H1 (cell line): ENCODE data around the gene DPYSL4. TPM values are rescaled to one million over a fixed set of nuclear protein-coding genes. Genes with fewer than 3 reads are reported as not detected.

Source experiments
- CTCF ChIA-PET: fragments of 300-600 bp; sonication (Branson Sonifier 250); formaldehyde crosslinking; loops from one replicate; lab custom pipeline; 2021; ENCODE audit not compliant: partially characterized antibody; lab: Charles Lee
- POLR2A ChIA-PET: fragments of 300-600 bp; sonication (Branson Sonifier 250); formaldehyde crosslinking; loops from one replicate; lab custom pipeline; 2021; ENCODE audit warnings: inconsistent platforms; ENCODE audit not compliant: partially characterized antibody; lab: Charles Lee
- DNase-seq, 2 experiments: peaks; one replicate each; pipeline versions ENCODE4 v3.0.0 to v3.0.0-alpha.2; 2010 to 2022; ENCODE audit warnings: low spot score in 2 of 2, low read depth in 1 of 2, mixed read lengths in 1 of 2
- FAIRE-seq: peaks from 2 replicates; lab custom pipeline; 2011; peaks lifted over from hg19 to GRCh38; lab: Jason Lieb, UNC
- H2AFZ ChIP-seq: 2 replicates; pipeline ENCODE4 v1.8.1; 2012; ENCODE audit warnings: low read length, inconsistent platforms
- H2AK5ac ChIP-seq: 2 replicates; pipeline ENCODE4 v1.6.1; 2013; ENCODE audit warnings: low read depth, low read length
- H2BK120ac ChIP-seq: replicated peaks from 2 replicates; pipeline ENCODE3; 2013; ENCODE audit warnings: low read depth, low read length, inconsistent platforms
- H2BK12ac ChIP-seq: 2 replicates; pipeline ENCODE4 v1.6.1; 2013; ENCODE audit warnings: low read depth, low read length
- H2BK15ac ChIP-seq: 2 replicates; pipeline ENCODE4 v1.6.1; 2013; ENCODE audit warnings: low read length
- H2BK20ac ChIP-seq: 2 replicates; pipeline ENCODE4 v1.6.1; 2013; ENCODE audit warnings: low read length
- H2BK5ac ChIP-seq: 2 replicates; pipeline ENCODE4 v1.6.1; 2013; ENCODE audit warnings: low read depth, low read length
- H3K14ac ChIP-seq: 2 replicates; pipeline ENCODE4 v1.6.1; 2013; ENCODE audit warnings: inconsistent platforms; ENCODE audit not compliant: insufficient read length
- H3K18ac ChIP-seq: 2 replicates; pipeline ENCODE4 v1.6.1; 2013; ENCODE audit warnings: low read length; ENCODE audit errors: extremely low read depth
- H3K23ac ChIP-seq: 2 replicates; pipeline ENCODE4 v1.6.1; 2013; ENCODE audit warnings: inconsistent platforms; ENCODE audit not compliant: insufficient read length
- H3K23me2 ChIP-seq: 2 replicates; pipeline ENCODE4 v1.6.1; 2013; ENCODE audit warnings: low read depth, low read length
- H3K27ac ChIP-seq: 2 replicates; pipeline ENCODE4 v1.6.1; 2011; ENCODE audit warnings: low read depth, low read length, inconsistent platforms
- H3K27me3 ChIP-seq, 4 experiments: replicated peaks in 1 of 4; 1 replicate in 1 of 4; 2 replicates in 3 of 4; pipeline versions ENCODE4 v1.6.1 to v1.8.1; 2011 to 2013; ENCODE audit warnings: low read length in 3 of 4, mild to moderate bottlenecking in 3 of 4, inconsistent platforms in 2 of 4, mixed read lengths in 2 of 4, moderate library complexity in 1 of 4; ENCODE audit not compliant: control insufficient read depth in 3 of 4, insufficient read depth in 3 of 4; ENCODE audit errors: extremely low read depth in 1 of 4
- H3K36me3 ChIP-seq, 4 experiments: 2 replicates each; pipeline versions ENCODE4 v1.6.1 to v1.8.1; 2011 to 2013; ENCODE audit warnings: mild to moderate bottlenecking in 4 of 4, low read length in 3 of 4, moderate library complexity in 2 of 4, control low read depth in 1 of 4, inconsistent platforms in 1 of 4; ENCODE audit not compliant: insufficient read depth in 4 of 4, control insufficient read depth in 2 of 4
- H3K4ac ChIP-seq: replicated peaks from 2 replicates; pipeline ENCODE3; 2013; ENCODE audit warnings: low read length, low read depth, mixed read lengths, inconsistent platforms; ENCODE audit not compliant: insufficient read length
- H3K4me1 ChIP-seq, 4 experiments: replicated peaks in 1 of 4; 1 replicate in 1 of 4; 2 replicates in 3 of 4; pipeline versions ENCODE4 v1.6.1 to v1.8.1; 2011 to 2013; ENCODE audit warnings: low read length in 3 of 4, inconsistent platforms in 2 of 4, mixed read lengths in 1 of 4; ENCODE audit not compliant: insufficient read depth in 4 of 4, control insufficient read depth in 3 of 4
- H3K4me2 ChIP-seq, 2 experiments: 2 replicates each; pipeline versions ENCODE4 v1.6.1 to v1.8.1; 2011 to 2013; ENCODE audit warnings: low read depth in 2 of 2, low read length in 2 of 2, control low read depth in 1 of 2, inconsistent platforms in 1 of 2, mild to moderate bottlenecking in 1 of 2; ENCODE audit not compliant: insufficient read depth in 1 of 2
- H3K4me3 ChIP-seq, 4 experiments: fragments of 200-600, 300-600 bp in 1 of 4; sonication (generic), shearing (Covaris generic), sonication (Bioruptor Twin) in 1 of 4; 2 replicates each; pipeline versions ENCODE4 v1.5.1 to v1.8.1; 2011 to 2016; ENCODE audit warnings: low read length in 4 of 4, low read depth in 3 of 4, control low read depth in 2 of 4, inconsistent platforms in 2 of 4, mild to moderate bottlenecking in 2 of 4, mixed read lengths in 1 of 4, moderate library complexity in 1 of 4; ENCODE audit not compliant: insufficient read depth in 2 of 4; ENCODE audit errors: extremely low read depth in 1 of 4
- H3K56ac ChIP-seq: replicated peaks from 2 replicates; pipeline ENCODE3; 2013; ENCODE audit warnings: low read depth, mild to moderate bottlenecking, mixed read lengths, low read length, inconsistent platforms; ENCODE audit not compliant: insufficient read length
- H3K79me1 ChIP-seq: 2 replicates; pipeline ENCODE4 v1.6.1; 2013; ENCODE audit warnings: low read depth, low read length, control low read depth
- H3K79me2 ChIP-seq, 2 experiments: 2 replicates each; pipeline versions ENCODE4 v1.6.1 to v1.8.1; 2012 to 2013; ENCODE audit warnings: low read length in 2 of 2, mild to moderate bottlenecking in 2 of 2, inconsistent platforms in 1 of 2; ENCODE audit not compliant: insufficient read depth in 2 of 2, control insufficient read depth in 1 of 2
- H3K9ac ChIP-seq, 4 experiments: replicated peaks in 1 of 4; 1 replicate in 1 of 4; 2 replicates in 3 of 4; pipeline versions ENCODE4 v1.6.1 to v1.8.1; 2011 to 2013; ENCODE audit warnings: low read depth in 3 of 4, low read length in 3 of 4, control low read depth in 2 of 4, mild to moderate bottlenecking in 2 of 4, moderate library complexity in 2 of 4, inconsistent platforms in 1 of 4; ENCODE audit errors: extremely low read depth in 1 of 4
- H3K9me3 ChIP-seq, 2 experiments: 2 replicates each; pipeline versions ENCODE4 v1.6.1 to v1.8.1; 2012 to 2013; ENCODE audit warnings: mild to moderate bottlenecking in 2 of 2, moderate library complexity in 2 of 2, control low read depth in 1 of 2, inconsistent platforms in 1 of 2, low read depth in 1 of 2, low read length in 1 of 2, mixed read lengths in 1 of 2; ENCODE audit not compliant: insufficient read depth in 2 of 2
- H4K20me1 ChIP-seq, 2 experiments: replicated peaks in 1 of 2; 2 replicates each; pipeline versions ENCODE3 to v1.8.1; 2011 to 2013; ENCODE audit warnings: inconsistent platforms in 2 of 2, low read length in 2 of 2, mild to moderate bottlenecking in 1 of 2; ENCODE audit not compliant: insufficient read depth in 2 of 2, control insufficient read depth in 1 of 2
- H4K5ac ChIP-seq: 2 replicates; pipeline ENCODE4 v1.6.1; 2013; ENCODE audit warnings: low read length, low read depth, mixed read lengths, inconsistent platforms; ENCODE audit not compliant: insufficient read length
- H4K8ac ChIP-seq: 2 replicates; pipeline ENCODE4 v1.8.0; 2013; ENCODE audit warnings: mild to moderate bottlenecking, moderate library complexity, low read length, inconsistent platforms; ENCODE audit not compliant: insufficient read depth; ENCODE audit errors: extremely low read depth
- H4K91ac ChIP-seq: replicated peaks from 2 replicates; pipeline ENCODE3; 2013; ENCODE audit warnings: low read length, mixed read lengths, inconsistent platforms; ENCODE audit not compliant: insufficient read length
- ASH2L ChIP-seq: fragments of 200-600, 300-600 bp; sonication (generic); IDR thresholded peaks from one replicate; pipeline ENCODE4 v1.7.1; 2017; ENCODE audit warnings: low read length
- CBX5 ChIP-seq: fragments of 300-800, 300-1000 bp; sonication (generic); IDR thresholded peaks from 2 replicates; pipeline ENCODE4 v1.7.1; 2016; ENCODE audit warnings: antibody characterized with exemption, low read length, low read depth
- CBX8 ChIP-seq: fragments of 300-800, 300-1000 bp; sonication (generic); IDR thresholded peaks from 2 replicates; pipeline ENCODE4 v1.7.1; 2016; ENCODE audit warnings: low read depth, low read length, borderline replicate concordance
- CEBPB ChIP-seq: IDR thresholded peaks from 2 replicates; pipeline ENCODE4 v1.6.1; 2012; ENCODE audit warnings: low read depth, low read length
- HDAC6 ChIP-seq: IDR thresholded peaks from one replicate; pipeline ENCODE4 v1.7.1; 2012; ENCODE audit warnings: low read depth, mild to moderate bottlenecking, inconsistent platforms, low read length, moderate library complexity
- JUN ChIP-seq: IDR thresholded peaks from 2 replicates; pipeline ENCODE4 v1.6.1; 2011; ENCODE audit warnings: low read depth, mild to moderate bottlenecking, improper control_type of control experiment, low read length
- KDM4A ChIP-seq: IDR thresholded peaks from one replicate; pipeline ENCODE4 v1.7.1; 2012; ENCODE audit warnings: low read depth, mild to moderate bottlenecking, moderate library complexity, low read length, inconsistent platforms; ENCODE audit not compliant: severe bottlenecking
- POLR2A ChIP-seq, 2 experiments: IDR thresholded peaks; 1 replicate in 1 of 2; 2 replicates in 1 of 2; pipeline ENCODE4 v1.6.1; 2011; ENCODE audit warnings: low read depth in 2 of 2, low read length in 2 of 2, mild to moderate bottlenecking in 2 of 2; ENCODE audit errors: control extremely low read depth in 1 of 2
- SAP30 ChIP-seq: fragments of 300-600 bp; sonication (generic); IDR thresholded peaks from 2 replicates; pipeline ENCODE4 v1.7.1; 2012; ENCODE audit warnings: low read length, moderate library complexity, mild to moderate bottlenecking, inconsistent platforms; ENCODE audit not compliant: insufficient read depth, insufficient replicate concordance
- SIX5 ChIP-seq: IDR thresholded peaks from 2 replicates; pipeline ENCODE4 v1.6.1; 2011; ENCODE audit warnings: mild to moderate bottlenecking, low read depth, low read length
- SP2 ChIP-seq: IDR thresholded peaks from 2 replicates; pipeline ENCODE4 v1.6.1; 2012; ENCODE audit warnings: mild to moderate bottlenecking, low read length, inconsistent platforms
- SRF ChIP-seq: IDR thresholded peaks from 2 replicates; pipeline ENCODE4 v1.6.1; 2011; ENCODE audit warnings: mild to moderate bottlenecking, low read depth, low read length, moderate library complexity
- TAF7 ChIP-seq: optimal IDR thresholded peaks from 2 replicates; pipeline ENCODE3; 2011; ENCODE audit warnings: low read depth, mild to moderate bottlenecking, inconsistent platforms, low read length, moderate library complexity, borderline replicate concordance
- TEAD4 ChIP-seq: IDR thresholded peaks from 2 replicates; pipeline ENCODE4 v1.6.1; 2012; ENCODE audit warnings: low read depth, low read length, inconsistent platforms, mixed read lengths
- YY1 ChIP-seq: IDR thresholded peaks from 2 replicates; pipeline ENCODE4 v1.6.1; 2011; ENCODE audit warnings: low read depth, mild to moderate bottlenecking, low read length
- ZNF274 ChIP-seq: IDR thresholded peaks from 2 replicates; pipeline ENCODE4 v1.7.0; 2012; ENCODE audit warnings: low read length, borderline replicate concordance; ENCODE audit errors: extremely low read depth
- WGBS, 2 experiments: shearing (Covaris generic) in 1 of 2; methylation state at CpG; one replicate each; pipeline versions ENCODE4 v1.1.6 to v1.1.7; 2013 to 2015; ENCODE audit warnings: low lambda C conversion rate in 2 of 2, mixed read lengths in 2 of 2, inconsistent platforms in 1 of 2, low coverage in 1 of 2, missing lambda C conversion rate in 1 of 2; ENCODE audit not compliant: insufficient replicate concordance in 2 of 2, insufficient coverage in 1 of 2, insufficient read length in 1 of 2; ENCODE audit errors: extremely low coverage in 1 of 2, missing lambda C conversion rate in 1 of 2; 5-methylcytosine and 5-hydroxymethylcytosine counted together
- polyA plus RNA-seq, 7 experiments: library from polyadenylated mRNA; depleted of rRNA in 3 of 7; stranded (reverse) in 5 of 7; unstranded in 2 of 7; fragments of >200 nt in 5 of 7; fragments of 200-250 nt in 2 of 7; gene quantifications; 1 replicate in 5 of 7; 2 replicates in 1 of 7; 4 replicates in 1 of 7; pipeline versions ENCODE4 v1.2.1 to v1.2.3, GENCODE V29; 2011 to 2013; ENCODE audit warnings: missing spikeins in 2 of 7, mixed read lengths in 2 of 7
- total RNA-seq: library from RNA; stranded (reverse); fragmentation: NEBNext Ultra II Directional; extraction: Animal tissue kit (Norgen Biotek cat#: 25700); gene quantifications from 2 replicates; pipeline ENCODE4 v1.2.1, GENCODE V29; 2021

Gene DPYSL4
- total and polyA plus RNA-seq, 2 of the 8 experiments (the other 6 are each of a cell fraction or from before 2014, with no cell fraction given), result 12.9 to 15.2 TPM

DNA sequence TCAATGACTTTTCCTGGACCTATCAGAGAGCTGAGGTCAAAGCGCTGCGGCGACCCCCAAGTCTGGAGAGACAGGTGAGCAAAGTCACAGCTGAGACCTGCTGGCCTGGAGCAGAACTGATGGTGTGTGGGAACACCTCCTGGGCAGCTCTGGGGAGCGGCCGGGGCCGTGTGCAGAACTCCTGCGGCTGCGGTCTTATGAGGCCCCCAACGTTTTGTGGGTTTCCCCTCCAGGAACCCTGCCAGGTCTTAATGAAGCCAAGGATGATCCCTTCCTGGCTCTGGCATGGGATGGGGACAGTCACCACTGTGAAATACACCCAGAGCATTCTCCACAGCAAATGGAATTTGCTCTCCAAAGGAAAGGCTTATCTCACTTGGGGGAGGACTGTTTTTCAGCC lies 26.1 kb downstream of the DPYSL4 start:
- Histone ChIP-seq H3K56ac (no peak overlapping the region), H3K27me3 (no peaks in the 10 kb centered on the region), H2BK120ac (no peak overlapping the region), H3K23me2 (no peaks in the 10 kb centered on the region), H4K91ac (no peak overlapping the region), H3K4me2 (no peak overlapping the region), H3K27ac (no peak overlapping the region), H2BK20ac (no peak overlapping the region), H3K79me2 (no peaks in the 10 kb centered on the region), H3K18ac (no peak overlapping the region), H2BK12ac (no peak overlapping the region), H3K9me3 (peaks cover 14 to 18% of the 10 kb centered on the region in 2 experiments), H3K14ac (no peak overlapping the region), H3K23ac (no peak overlapping the region), H2AK5ac (no peak overlapping the region), H3K4me3 (no peak overlapping the region), H2BK5ac (no peak overlapping the region), H3K9ac (no peak overlapping the region), H3K4me1 (no peaks in the 10 kb centered on the region), H2AFZ (no peak overlapping the region), H3K36me3 (no peaks in the 10 kb centered on the region; a peak in 1 of 8 replicates), H2BK15ac (no peak overlapping the region), H4K8ac (no peak overlapping the region), H3K79me1 (no peaks in the 10 kb centered on the region), H3K4ac (no peak overlapping the region), H4K5ac (no peak overlapping the region), H4K20me1 (peaks cover 1 to 2% of the 10 kb centered on the region in 2 experiments)
- POLR2A ChIA-PET, result interaction anchor here (0.6 kb wide), 1 partner anchor 119 kb away, joined by 3 read pairs; the partner anchor contains the start of gene LRRC27
- WGBS, 2 experiments, result 96% methylated on average over 9 of the region's 9 CpGs; no CpG with 5 or more reads in 1 of the 2 experiments
- DNase-seq, result no peak
- FAIRE-seq, result no peak
- CTCF ChIA-PET, result interaction anchor here (1.6 kb wide), 1 partner anchor 11 kb away, joined by 4 read pairs; no protein-coding TSS in a partner anchor
- TF ChIP-seq SIX5, result no peak
- no peak for TF ChIP-seq ASH2L
- TF ChIP-seq CBX5, result no peak
- TF ChIP-seq ZNF274, result no peak
- no peak for TF ChIP-seq CEBPB
- no peak for TF ChIP-seq SAP30
- no peak for TF ChIP-seq SRF
- TF ChIP-seq TAF7, result no peak
- TF ChIP-seq TEAD4, result no peak
- TF ChIP-seq SP2, result no peak
- no peak for TF ChIP-seq YY1
- TF ChIP-seq POLR2A (IDR thresholded peaks at IDR 0.05; ENCODE audit: control extremely low read depth in 1 of 2, low read depth in 2 of 2, low read length in 2 of 2), result no peak
- no peak for TF ChIP-seq HDAC6
- no peak for TF ChIP-seq JUN
- TF ChIP-seq KDM4A, result no peak
- no peak for TF ChIP-seq CBX8
